Fibroblast of skin of left quadriceps (primary cell): ENCODE results near the gene RARRES1.

Experiments used
- DNase-seq, 2 experiments: peaks; one replicate each; pipeline ENCODE4 v3.0.0-alpha.2; 2013; ENCODE audit warnings: low read depth in 2 of 2

RARRES1 gene, protein sequence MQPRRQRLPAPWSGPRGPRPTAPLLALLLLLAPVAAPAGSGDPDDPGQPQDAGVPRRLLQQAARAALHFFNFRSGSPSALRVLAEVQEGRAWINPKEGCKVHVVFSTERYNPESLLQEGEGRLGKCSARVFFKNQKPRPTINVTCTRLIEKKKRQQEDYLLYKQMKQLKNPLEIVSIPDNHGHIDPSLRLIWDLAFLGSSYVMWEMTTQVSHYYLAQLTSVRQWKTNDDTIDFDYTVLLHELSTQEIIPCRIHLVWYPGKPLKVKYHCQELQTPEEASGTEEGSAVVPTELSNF

DNA sequence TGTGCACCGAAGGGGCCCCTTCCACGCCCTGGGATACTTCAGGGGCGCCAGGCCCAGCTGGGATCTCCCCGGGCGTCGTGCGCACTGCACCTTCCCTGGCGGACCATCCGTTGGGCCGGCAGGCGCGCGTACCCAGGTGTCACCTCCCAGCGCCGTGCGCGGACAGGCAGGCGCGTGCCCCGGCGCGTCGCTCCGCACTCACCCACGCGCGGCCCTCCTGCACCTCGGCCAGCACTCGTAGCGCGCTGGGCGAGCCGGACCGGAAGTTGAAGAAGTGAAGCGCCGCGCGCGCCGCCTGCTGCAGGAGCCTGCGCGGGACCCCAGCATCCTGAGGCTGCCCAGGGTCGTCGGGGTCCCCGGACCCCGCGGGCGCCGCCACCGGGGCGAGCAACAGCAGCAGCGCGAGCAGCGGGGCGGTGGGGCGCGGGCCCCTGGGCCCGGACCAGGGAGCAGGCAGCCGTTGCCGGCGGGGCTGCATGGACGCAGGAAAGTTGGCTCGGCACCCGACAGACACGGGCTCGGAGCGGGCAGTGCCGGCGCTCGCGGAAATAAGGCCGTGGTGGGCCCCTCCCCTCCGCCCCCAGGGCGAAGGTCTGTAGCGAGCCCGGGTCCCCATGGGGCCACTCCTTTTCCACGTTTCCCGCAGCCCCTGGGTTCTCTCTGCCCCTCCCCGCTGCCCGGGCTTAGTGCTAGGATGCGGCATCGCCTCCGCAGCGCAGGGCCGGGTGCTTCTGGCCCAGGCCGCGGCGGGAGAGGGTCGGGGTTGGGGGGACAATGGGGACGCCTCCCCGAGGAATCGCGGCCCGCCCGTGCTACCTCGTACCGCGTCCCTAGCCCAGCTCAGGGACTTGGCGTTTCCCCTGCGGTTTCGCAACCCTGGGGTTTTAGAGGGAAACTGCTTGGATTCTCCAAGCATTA lies at the start of gene RARRES1:
Gene RARRES1, minus strand, starts transcription at position 520 of the 918 bp plus-strand sequence. Its CDS starts 42 bp downstream, at position 478.
- no peak for DNase-seq

DNA sequence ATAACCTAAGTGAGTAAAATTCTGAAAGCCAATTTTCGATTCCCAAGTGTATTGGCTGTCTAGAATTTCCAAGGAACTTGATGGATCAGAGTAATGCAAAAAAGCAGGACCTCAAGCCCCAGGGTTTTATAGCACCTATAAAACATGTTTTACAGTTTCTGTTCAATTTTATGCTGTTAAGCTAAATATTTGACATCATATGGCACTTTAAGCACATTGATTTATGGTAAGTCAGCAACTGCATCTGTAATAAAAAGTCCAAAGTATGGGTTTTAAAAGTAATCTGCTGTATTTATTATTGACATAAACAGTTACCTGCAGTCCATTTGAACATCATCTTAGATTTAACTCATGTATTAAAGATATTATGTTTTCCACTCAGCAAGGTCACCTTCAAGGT lies 49.6 kb upstream of the RARRES1 start:
- DNase-seq, result no peak

GRCh38 chr3:158781191-158781590 lies 48.9 kb upstream of the RARRES1 start:
- no peak for DNase-seq

- DNase-seq, result no peak
These were observed 48.5 kb upstream of the RARRES1 start for GRCh38 chr3:158780766-158781165.

- DNase-seq, result no peak
These were observed 45.1 kb upstream of the RARRES1 start for GRCh38 chr3:158777161-158777873.

GRCh38 chr3:158776531-158776930 lies 44.3 kb upstream of the RARRES1 start:
- DNase-seq, result no peak

GRCh38 chr3:158775426-158776410 lies 43.5 kb upstream of the RARRES1 start:
- no peak for DNase-seq

DNA sequence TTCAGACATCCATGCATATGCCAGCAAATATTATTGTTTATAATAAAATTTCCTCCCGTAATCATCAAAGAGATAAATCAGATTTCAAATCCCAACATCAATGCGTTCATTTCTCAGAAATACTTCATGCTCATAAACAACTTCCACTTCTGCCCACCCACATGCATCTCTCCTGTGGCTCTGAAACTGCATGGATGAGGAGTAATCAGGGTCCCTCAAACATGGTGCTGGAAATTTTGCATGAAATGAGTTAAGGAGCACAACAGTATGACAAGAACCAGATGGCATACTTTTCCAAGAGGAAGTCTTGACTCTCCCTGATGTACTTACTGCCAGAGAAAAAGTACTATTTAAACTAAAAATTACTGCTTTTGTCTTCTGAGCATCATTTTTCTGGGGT lies 42.7 kb upstream of the RARRES1 start:
- no peak for DNase-seq

DNA sequence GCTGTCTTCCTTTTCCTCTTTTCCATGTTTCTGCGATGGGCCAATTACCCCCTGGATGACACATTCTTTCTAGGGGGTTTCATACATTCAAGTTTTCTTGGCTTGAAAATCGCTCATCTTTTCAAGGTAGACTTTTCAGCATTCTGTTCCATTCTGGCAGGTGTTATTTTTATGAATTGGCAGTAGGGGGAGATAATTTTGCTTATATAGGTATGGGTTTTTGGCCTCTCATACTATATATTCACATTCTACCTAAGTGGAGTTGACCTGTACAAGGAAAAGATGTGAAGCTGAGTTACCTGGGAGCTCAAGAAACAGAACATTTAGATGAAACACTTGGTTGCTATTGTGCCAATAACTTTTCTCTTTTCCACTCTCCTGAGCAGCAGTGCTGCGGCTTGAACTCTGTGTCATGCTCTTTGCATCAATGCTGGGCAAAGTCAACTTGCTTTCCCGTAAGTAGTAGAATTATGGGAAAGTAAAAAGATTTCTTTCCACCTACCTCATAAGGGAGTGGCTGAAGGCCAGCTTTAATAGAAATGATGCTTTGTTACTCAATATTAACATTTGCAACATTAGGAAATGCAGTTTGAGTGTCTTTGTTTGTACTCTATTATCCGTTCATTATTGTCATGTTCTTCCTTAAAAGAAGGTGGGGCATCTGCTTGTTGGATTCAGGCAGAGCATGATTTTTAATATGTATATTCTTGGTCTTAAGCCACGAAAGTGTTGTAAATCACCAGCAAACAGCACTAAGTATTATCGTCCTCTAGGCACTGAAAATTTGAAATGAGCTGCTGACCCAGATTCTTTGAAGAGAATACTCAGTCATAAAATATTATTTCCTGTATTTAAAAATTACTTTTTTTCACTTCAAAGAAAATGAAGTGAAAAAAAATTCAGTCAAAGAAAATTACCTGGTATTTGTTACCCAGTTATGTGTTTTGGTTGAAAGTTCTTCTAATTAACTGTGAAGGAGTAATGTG lies 41.9 kb upstream of the RARRES1 start:
- DNase-seq, result no peak

DNA sequence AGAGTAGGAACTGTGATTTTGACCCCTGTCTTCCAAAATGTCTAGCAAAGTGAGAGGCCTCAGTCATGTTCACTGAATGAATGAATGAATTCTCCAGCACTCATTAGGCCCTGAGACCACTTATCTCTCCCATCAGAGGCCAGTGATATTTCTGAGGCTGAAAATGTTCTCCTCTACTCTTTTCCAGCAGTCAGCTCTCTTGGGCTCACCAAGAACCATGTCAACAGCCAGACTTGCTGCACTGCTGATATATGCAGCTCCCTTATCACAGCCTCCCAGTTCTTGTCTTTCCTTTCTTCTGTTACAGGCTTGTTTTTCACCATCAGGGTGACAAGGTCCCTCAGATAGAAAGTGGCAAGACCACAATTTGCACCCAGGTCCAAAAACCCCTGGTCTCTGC lies 40.9 kb upstream of the RARRES1 start:
- no peak for DNase-seq

- no peak for DNase-seq
These were observed 39.7 kb upstream of the RARRES1 start for GRCh38 chr3:158771982-158772381.

- no peak for DNase-seq
These were observed 39.3 kb upstream of the RARRES1 start for GRCh38 chr3:158771577-158771976.

DNA sequence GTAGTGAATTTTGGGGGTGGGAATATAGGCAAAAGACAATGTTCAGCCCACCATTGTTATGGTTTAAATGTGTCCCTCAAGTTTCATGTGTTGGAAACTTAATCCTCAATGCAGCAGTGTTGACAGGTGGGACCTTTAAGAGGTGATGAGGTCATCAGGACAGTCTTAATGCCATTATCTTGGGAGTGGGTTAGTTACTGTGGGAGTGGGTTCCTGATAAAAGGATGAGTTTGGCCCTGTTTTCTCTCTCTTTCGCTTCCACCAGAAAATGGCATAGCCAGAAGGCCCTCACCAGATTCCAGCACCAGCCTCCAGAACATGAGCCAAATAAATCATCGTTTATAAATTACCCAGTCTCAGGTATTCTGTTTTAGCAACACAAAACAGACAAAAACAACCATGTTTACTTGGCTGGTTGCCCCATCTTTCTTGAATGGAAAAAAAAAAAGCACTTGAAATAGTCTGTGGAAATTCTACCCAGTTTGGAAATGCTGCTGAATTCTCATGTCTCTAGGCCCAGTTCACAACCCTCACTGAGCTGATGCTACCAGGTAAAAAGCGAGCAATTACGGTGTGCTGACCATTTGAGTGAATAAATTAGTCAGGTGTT lies 38.6 kb upstream of the RARRES1 start:
- no peak for DNase-seq

GRCh38 chr3:158769952-158770740 lies 37.9 kb upstream of the RARRES1 start:
- DNase-seq, result no peak

DNA sequence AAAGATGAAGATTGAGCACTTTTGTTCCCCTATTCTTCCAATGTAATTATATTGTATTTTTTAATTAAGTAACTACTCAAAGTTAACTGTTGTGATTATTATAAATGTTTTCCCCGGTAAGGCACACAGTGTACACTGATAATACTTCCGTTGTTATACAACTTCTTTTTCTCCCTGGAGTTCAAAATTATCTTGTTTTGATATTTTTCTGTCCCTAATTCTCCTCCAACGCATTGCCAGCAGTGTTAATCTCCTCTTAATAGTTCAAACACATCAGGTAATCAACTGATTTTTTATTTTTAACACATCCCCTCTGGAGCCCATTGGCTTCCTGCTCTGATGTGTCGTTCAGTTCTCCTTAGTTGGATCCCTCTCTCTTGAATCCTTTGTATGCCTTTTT lies 37.3 kb upstream of the RARRES1 start:
- DNase-seq, result no peak

GRCh38 chr3:158768881-158769543 lies 36.8 kb upstream of the RARRES1 start:
- peak; percentile 89 for DNase-seq

DNA sequence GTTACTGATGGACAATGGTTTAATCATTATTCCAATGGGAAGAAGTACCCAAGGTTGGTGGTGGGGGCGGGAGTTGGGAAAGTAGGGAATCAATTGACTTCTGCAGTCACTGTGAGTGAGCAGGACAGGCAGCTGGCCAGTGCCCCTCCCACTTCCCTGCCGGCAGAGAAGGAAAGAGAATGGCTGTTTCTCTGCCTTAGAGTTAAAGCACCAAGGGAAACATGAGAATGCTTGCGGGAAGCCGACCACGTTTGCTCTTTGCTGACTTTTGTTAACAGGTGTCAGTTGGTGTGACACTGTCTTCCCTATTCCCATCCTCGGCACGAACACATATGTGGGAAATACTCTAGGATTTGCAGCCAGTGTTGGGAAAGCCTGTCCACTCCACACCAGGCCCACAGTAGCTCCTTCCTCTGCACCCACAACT lies 36.1 kb upstream of the RARRES1 start:
- no peak for DNase-seq

DNA sequence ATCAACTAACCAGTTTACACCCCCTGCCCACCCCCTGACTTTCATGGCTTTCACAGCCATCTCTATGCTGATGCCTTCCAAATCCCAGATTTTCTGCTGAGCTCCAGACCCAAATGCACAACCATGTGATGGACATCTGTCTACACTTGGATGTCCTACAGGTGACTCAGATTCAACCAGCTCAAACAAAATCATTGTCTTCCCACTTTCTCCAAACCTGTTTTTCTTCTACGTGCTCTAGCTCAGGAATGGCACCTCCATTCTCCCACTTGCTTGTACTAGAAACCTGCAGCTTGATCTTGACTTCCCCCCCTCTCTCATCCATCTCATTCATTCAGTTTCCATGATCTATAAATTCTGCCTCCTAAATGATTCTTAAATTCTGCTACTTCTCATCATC lies 34.1 kb upstream of the RARRES1 start:
- no peak for DNase-seq
